ENCODE results near the gene GIPC1. TPM values are rescaled to one million over a fixed set of nuclear protein-coding genes. Genes with fewer than 3 reads are reported as not detected.

Gene GIPC1
- total and polyA plus RNA-seq, 8 donors, result 43.7 to 154 (median 64.9) TPM

- Histone ChIP-seq H3K4me1 (peaks cover 24 to 77% of the 10 kb centered on the region in 2 donors), H3K4me3 (peak overlapping the region; percentile 86 to 93), H3K27me3 (no peaks in the 10 kb centered on the region), H3K36me3 (peaks cover 0 to 6% of the 10 kb centered on the region in 2 donors), H3K9me3 (no peaks in the 10 kb centered on the region), H3K27ac (peak overlapping the region; percentile 79 to 85)
- DNase-seq, result peak in 2 of 4 donors; percentile 80 to 84
- TF ChIP-seq CTCF (IDR thresholded peaks at IDR 0.05), result no peak
- intact Hi-C loops (cut with DNase I), result no loop called here
- peak; percentile 80 for ATAC-seq
Measured at GRCh38 chr19:14434543-14435319, 61.2 kb downstream of the GIPC1 start.

GRCh38 chr19:14433554-14434501 is 62.1 kb downstream of the GIPC1 start:
- ATAC-seq, result peak; percentile 52
- DNase-seq, result peak in 1 of 4 donors; percentile 82
- Histone ChIP-seq H3K4me3 (peak overlapping the region; percentile 86 to 93), H3K4me1 (peaks cover 14 to 68% of the 10 kb centered on the region in 2 donors), H3K27ac (peak overlapping the region; percentile 79 to 85), H3K9me3 (no peaks in the 10 kb centered on the region), H3K36me3 (peaks cover 0 to 6% of the 10 kb centered on the region in 2 donors), H3K27me3 (no peaks in the 10 kb centered on the region)
- intact Hi-C loops (cut with DNase I), result no loop called here
- no peak for TF ChIP-seq CTCF (IDR thresholded peaks at IDR 0.05)

- peak; percentile 55 for ATAC-seq
- H3K4me3 ChIP-seq, result peak within 1 kb of the TSS; percentile 86 to 93
- intact Hi-C loops (cut with DNase I), result no loop called here
- H3K27ac ChIP-seq, result peak within 1 kb of the TSS; percentile 79 to 85
- peaks cover 0 to 6% of the 10 kb centered on the region in 2 donors for H3K36me3 ChIP-seq
- no peaks in the 10 kb centered on the region for H3K9me3 ChIP-seq
- TF ChIP-seq CTCF (IDR thresholded peaks at IDR 0.05), result no peak
- peak; percentile 44 to 92 (median 64) for DNase-seq
- H3K27me3 ChIP-seq, result no peaks in the 10 kb centered on the region
- peaks cover 9 to 61% of the 10 kb centered on the region in 2 donors for H3K4me1 ChIP-seq
Measured at GRCh38 chr19:14432791-14433553, 63.0 kb downstream of the GIPC1 start, which contains the start of gene PKN1. PKN1 (plus strand) TSS chr19:14433306; CDS start chr19:14433522, 216 bp downstream.

GRCh38 chr19:14430712-14431111 is 65.2 kb downstream of the GIPC1 start:
- ATAC-seq (no peak), DNase-seq (no peak)
- intact Hi-C loops (cut with DNase I), result no loop called here
- H3K9me3 ChIP-seq, result no peaks in the 10 kb centered on the region
- no peak overlapping the region for H3K27ac ChIP-seq
- H3K36me3 ChIP-seq, result peaks cover 0 to 1% of the 10 kb centered on the region in 2 donors
- peaks cover 9 to 38% of the 10 kb centered on the region in 2 donors for H3K4me1 ChIP-seq
- H3K4me3 ChIP-seq, result no peak overlapping the region
- no peaks in the 10 kb centered on the region for H3K27me3 ChIP-seq
- TF ChIP-seq CTCF (IDR thresholded peaks at IDR 0.05), result no peak

Data from left lung (tissue), 10 donors.